PC-9 (cell line): ENCODE measurements around the gene FLRT3. TPM values are rescaled to one million over a fixed set of nuclear protein-coding genes. Genes with fewer than 3 reads are reported as not detected.

Experiments
- BruUV-seq: library from RNA; stranded (reverse); fragments of 400-500 nt; replicated peaks from 2 replicates; lab custom pipeline; 2021; lab: Mats Ljungman, UMichigan
- CTCF ChIA-PET: fragments of 300-600 bp; sonication (Branson Sonifier 250); formaldehyde crosslinking; loops from one replicate; lab custom pipeline; 2022; ENCODE audit warnings: antibody characterized with exemption; lab: Charles Lee
- POLR2A ChIA-PET: fragments of 300-600 bp; sonication (Branson Sonifier 250); formaldehyde crosslinking; loops from one replicate; lab custom pipeline; 2022; ENCODE audit warnings: antibody characterized with exemption; ENCODE audit not compliant: unreplicated experiment; lab: Charles Lee
- DNase-seq, 2 experiments: peaks; one replicate each; pipeline versions ENCODE4 v3.0.0 to v3.0.0-alpha.2; 2015 to 2022; ENCODE audit warnings: mixed read lengths in 1 of 2
- H2AFZ ChIP-seq: fragments of 200-600 bp; sonication (generic); 2 replicates; pipeline ENCODE4 v1.8.1; 2017; ENCODE audit warnings: antibody characterized with exemption
- H3F3A ChIP-seq: fragments of 200-600 bp; sonication (generic); 2 replicates; pipeline ENCODE4 v1.8.1; 2017; ENCODE audit warnings: antibody characterized with exemption, mild to moderate bottlenecking, low read depth; ENCODE audit not compliant: insufficient read depth
- H3K27ac ChIP-seq: fragments of 200-600 bp; sonication (generic); 2 replicates; pipeline ENCODE4 v1.6.1; 2016; ENCODE audit warnings: mixed run types
- H3K27me3 ChIP-seq: fragments of 200-600 bp; sonication (generic); 2 replicates; pipeline ENCODE4 v1.6.1; 2016; ENCODE audit warnings: low read depth, mixed run types; ENCODE audit not compliant: insufficient read depth
- H3K36me3 ChIP-seq: fragments of 200-600 bp; sonication (generic); 2 replicates; pipeline ENCODE4 v1.6.1; 2016; ENCODE audit warnings: low read depth, mixed run types
- H3K4me1 ChIP-seq: fragments of 200-600 bp; sonication (generic); replicated peaks from 2 replicates; pipeline ENCODE4 v1.6.1; 2016; ENCODE audit warnings: mixed run types; ENCODE audit not compliant: insufficient read depth
- H3K4me2 ChIP-seq: fragments of 200-600 bp; sonication (generic); 2 replicates; pipeline ENCODE4 v1.6.1; 2017; ENCODE audit warnings: mixed run types
- H3K4me3 ChIP-seq: fragments of 200-600 bp; sonication (generic); 2 replicates; pipeline ENCODE4 v1.6.1; 2016; ENCODE audit warnings: mixed run types
- H3K79me2 ChIP-seq: fragments of 200-600 bp; sonication (generic); 2 replicates; pipeline ENCODE4 v1.6.1; 2017; ENCODE audit warnings: low read depth, mixed run types
- H3K9me2 ChIP-seq: fragments of 200-600 bp; sonication (generic); 2 replicates; pipeline ENCODE4 v1.8.1; 2017; ENCODE audit warnings: mild to moderate bottlenecking; ENCODE audit not compliant: insufficient read depth
- H3K9me3 ChIP-seq: fragments of 200-600 bp; sonication (generic); 2 replicates; pipeline ENCODE4 v1.8.1; 2016; ENCODE audit warnings: low read depth; ENCODE audit not compliant: insufficient read depth
- H4K20me1 ChIP-seq: fragments of 200-600 bp; sonication (generic); 2 replicates; pipeline ENCODE4 v1.8.1; 2017; ENCODE audit not compliant: insufficient read depth
- EZH2 ChIP-seq: fragments of 200-600 bp; sonication (generic); IDR thresholded peaks from 2 replicates; pipeline ENCODE4 v1.8.0; 2017; ENCODE audit warnings: antibody characterized with exemption, low read depth
- intact Hi-C: fragments of 100-400 bp; cut with micrococcal nuclease; formaldehyde crosslinking; loops from one replicate; pipeline ENCODE4 v1.10.0; 2022; ENCODE audit not compliant: unreplicated experiment
- total RNA-seq: library from RNA; stranded (reverse); gene quantifications from 2 replicates; pipeline ENCODE4 v1.2.3, GENCODE V29; 2021
- TF ChIP-seq, protein P1 (sequence below): fragments of 200-600 bp; sonication (generic); conservative IDR thresholded peaks from 2 replicates; pipeline ENCODE4 v1.6.1; 2017; ENCODE audit warnings: mixed run types, antibody characterized with exemption, mild to moderate bottlenecking, moderate library complexity

The FLRT3 gene
- total RNA-seq, 1 experiment from 2014 or later: 0.70 TPM

DNA sequence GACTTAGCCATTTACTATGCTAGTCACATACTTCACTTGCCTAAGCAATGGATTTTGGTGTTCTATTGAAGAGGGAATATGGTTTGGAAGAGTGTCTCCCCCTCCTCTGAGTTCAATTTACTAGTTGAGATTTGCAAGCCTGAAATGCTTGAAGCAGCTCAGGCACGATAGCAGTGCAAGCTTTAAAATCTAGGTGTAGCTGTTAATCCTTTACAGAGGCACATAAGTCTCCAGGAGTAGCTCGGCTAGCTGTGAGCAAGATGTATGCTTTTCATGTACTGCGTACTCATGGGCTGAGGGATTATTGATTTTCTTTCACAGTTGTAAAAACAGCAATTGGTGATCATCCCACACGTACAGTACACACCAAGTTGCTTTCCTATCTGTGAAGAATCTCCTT is 726 bp downstream of the FLRT3 start:
- H4K20me1 ChIP-seq: no peaks in the 10 kb centered on the region
- DNase-seq: no peak
- BruUV-seq: no TSS peak
- no peaks in the 10 kb centered on the region for H3K9me2 ChIP-seq
- no peaks in the 10 kb centered on the region for H3K27me3 ChIP-seq
- H3K36me3 ChIP-seq: no peaks in the 10 kb centered on the region
- TF ChIP-seq, protein P1, sequence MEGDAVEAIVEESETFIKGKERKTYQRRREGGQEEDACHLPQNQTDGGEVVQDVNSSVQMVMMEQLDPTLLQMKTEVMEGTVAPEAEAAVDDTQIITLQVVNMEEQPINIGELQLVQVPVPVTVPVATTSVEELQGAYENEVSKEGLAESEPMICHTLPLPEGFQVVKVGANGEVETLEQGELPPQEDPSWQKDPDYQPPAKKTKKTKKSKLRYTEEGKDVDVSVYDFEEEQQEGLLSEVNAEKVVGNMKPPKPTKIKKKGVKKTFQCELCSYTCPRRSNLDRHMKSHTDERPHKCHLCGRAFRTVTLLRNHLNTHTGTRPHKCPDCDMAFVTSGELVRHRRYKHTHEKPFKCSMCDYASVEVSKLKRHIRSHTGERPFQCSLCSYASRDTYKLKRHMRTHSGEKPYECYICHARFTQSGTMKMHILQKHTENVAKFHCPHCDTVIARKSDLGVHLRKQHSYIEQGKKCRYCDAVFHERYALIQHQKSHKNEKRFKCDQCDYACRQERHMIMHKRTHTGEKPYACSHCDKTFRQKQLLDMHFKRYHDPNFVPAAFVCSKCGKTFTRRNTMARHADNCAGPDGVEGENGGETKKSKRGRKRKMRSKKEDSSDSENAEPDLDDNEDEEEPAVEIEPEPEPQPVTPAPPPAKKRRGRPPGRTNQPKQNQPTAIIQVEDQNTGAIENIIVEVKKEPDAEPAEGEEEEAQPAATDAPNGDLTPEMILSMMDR: no peak
- TF ChIP-seq EZH2: no peak
- no peak overlapping the region for H3K27ac ChIP-seq
- H3K79me2 ChIP-seq: no peaks in the 10 kb centered on the region
- H2AFZ ChIP-seq: peak overlapping the region; percentile 83; the same call in 1 of the 2 replicates
- CTCF ChIA-PET: interaction anchor here (0.6 to 1.0 kb wide), 2 partner anchors 630 to 1433 kb away, joined by 3 read pairs; no protein-coding TSS in a partner anchor
- intact Hi-C loops: loop anchor here (2.0 to 10.0 kb wide), 6 partner anchors 146 to 1594 kb away; no protein-coding TSS in a partner anchor
- H3K9me3 ChIP-seq: no peaks in the 10 kb centered on the region
- H3K4me2 ChIP-seq: peak overlapping the region; percentile 87
- H3F3A ChIP-seq: no peaks in the 10 kb centered on the region
- H3K4me3 ChIP-seq: peak overlapping the region; percentile 65
- H3K4me1 ChIP-seq: no peaks in the 10 kb centered on the region
- POLR2A ChIA-PET: no interaction called here

DNA sequence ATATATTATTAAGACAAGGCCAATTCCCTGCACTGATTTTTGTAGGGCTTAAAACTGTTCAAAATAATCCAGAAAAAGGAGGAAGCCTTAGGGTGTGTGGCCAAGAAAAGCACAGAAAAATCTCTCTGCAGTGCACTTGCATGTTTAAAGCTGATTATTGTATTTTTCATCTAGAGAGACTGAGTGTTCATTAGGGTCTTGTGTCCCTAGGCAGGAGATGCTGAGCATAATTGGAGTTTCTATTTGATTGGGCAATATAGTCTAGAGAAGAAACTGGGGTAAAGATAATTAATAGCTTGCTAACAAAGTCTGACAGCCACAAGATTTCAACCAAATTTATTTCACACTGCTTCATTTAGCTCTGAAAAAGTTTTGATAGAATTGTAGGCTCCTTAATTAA is 2.4 kb downstream of the FLRT3 start:
- H3K4me2 ChIP-seq: peak overlapping the region; percentile 42
- H3K9me2 ChIP-seq: no peaks in the 10 kb centered on the region
- ChIA-PET POLR2A (no interaction called here), CTCF (no interaction called here)
- no peaks in the 10 kb centered on the region for H3F3A ChIP-seq
- BruUV-seq: no TSS peak
- no peaks in the 10 kb centered on the region for H3K9me3 ChIP-seq
- H3K4me1 ChIP-seq: no peaks in the 10 kb centered on the region
- TF ChIP-seq EZH2: no peak
- TF ChIP-seq, protein P1: no peak
- H3K36me3 ChIP-seq: no peaks in the 10 kb centered on the region
- no peak overlapping the region; the same call in 1 of the 2 replicates for H3K4me3 ChIP-seq
- no peak overlapping the region for H2AFZ ChIP-seq
- no peaks in the 10 kb centered on the region for H4K20me1 ChIP-seq
- H3K27ac ChIP-seq: no peak overlapping the region
- H3K79me2 ChIP-seq: no peaks in the 10 kb centered on the region
- H3K27me3 ChIP-seq: no peaks in the 10 kb centered on the region
- no peak for DNase-seq
- intact Hi-C loops: loop anchor here (5.0 to 10.0 kb wide), 2 partner anchors 250 to 542 kb away; no protein-coding TSS in a partner anchor

DNA sequence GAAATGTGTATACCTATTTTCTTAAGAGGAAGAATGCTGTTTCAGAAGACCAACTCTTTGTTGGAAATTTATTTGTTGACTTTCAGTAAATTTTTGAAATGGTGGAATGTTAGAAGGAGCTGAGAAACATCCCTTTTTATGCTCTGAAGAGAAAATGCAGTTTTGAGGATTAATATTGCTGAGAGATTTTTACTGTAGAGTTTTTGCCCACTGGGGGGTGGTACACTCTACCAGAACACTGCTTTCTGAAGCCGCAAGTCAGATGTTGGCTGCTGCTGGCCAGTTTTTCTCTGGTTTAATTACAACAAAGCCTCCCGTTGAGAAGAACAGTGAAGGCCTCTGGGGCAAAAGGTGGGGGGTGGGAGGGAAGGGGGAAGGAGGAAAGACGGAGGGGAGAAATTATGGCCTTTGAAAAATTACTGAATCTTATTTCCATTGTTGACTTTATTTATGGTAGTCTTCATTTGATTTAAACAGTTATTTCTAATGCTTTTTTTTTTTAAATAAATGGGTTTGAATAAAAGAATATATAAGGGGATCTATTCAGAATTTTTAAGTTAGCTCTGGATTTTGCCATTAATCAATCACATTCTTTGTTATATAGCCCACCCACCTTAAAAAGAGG is 3.0 kb downstream of the FLRT3 start:
- no peak for DNase-seq
- Histone ChIP-seq H3K4me1 (0 out of 2 replicates have a peak, but pooled peaks cover 4% of the 10 kb centered on the region), H3K79me2 (no peaks in the 10 kb centered on the region), H3K27me3 (no peaks in the 10 kb centered on the region), H2AFZ (no peak overlapping the region), H3K4me3 (no peak overlapping the region), H3K9me2 (no peaks in the 10 kb centered on the region), H3K27ac (no peak overlapping the region), H4K20me1 (no peaks in the 10 kb centered on the region), H3K4me2 (peak overlapping the region; percentile 42; the same call in 1 of the 2 replicates), H3K9me3 (no peaks in the 10 kb centered on the region), H3F3A (no peaks in the 10 kb centered on the region), H3K36me3 (no peaks in the 10 kb centered on the region)
- BruUV-seq: no TSS peak
- CTCF ChIA-PET: interaction anchor here (0.6 kb wide), 1 partner anchor 160 kb away, joined by 3 read pairs; no protein-coding TSS in a partner anchor
- POLR2A ChIA-PET: interaction anchor here (0.6 kb wide), 1 partner anchor 29 kb away, joined by 5 read pairs; no protein-coding TSS in a partner anchor
- no peak for TF ChIP-seq EZH2
- TF ChIP-seq, protein P1: peak; percentile 34
- intact Hi-C loops: loop anchor here (10.0 kb wide), 1 partner anchor 250 kb away; no protein-coding TSS in a partner anchor
